NCI-H187 treated with DMSO at 0.1 percent for 48 hours (cell line): Measurements from ENCODE around the gene ZMIZ1.

Source experiments
- DNase-seq: peaks from one replicate; lab custom pipeline; 2025; lab: John Stamatoyannopoulos, UW

ZMIZ1 gene

GRCh38 chr10:79172881-79173280, 104.1 kb downstream of the ZMIZ1 start:
- no peak for DNase-seq

- DNase-seq, result no peak
Measured at GRCh38 chr10:79173582-79174262, 105.0 kb downstream of the ZMIZ1 start.

DNA sequence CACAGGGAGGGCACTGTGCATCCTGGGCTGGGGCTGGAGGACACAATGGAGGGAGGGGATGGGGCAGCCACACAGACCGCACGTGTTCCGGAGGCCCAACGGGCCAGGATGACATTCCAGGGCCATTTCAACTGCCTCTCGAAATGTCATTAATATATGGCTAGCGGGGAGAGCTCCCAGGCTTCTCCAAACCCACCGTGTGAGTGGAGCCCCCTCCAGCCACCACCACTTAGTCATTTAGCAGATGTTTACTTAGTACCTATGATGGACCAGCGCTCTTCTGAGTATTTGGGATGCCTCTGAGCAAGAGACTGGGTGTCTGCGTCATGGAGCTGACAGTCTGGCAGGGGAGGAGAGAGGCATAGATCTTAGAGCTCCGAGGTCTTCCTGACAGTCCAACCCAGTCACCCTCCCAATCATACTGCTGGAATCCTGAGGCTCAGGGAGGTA, 107.3 kb downstream of the ZMIZ1 start:
- no peak for DNase-seq

GRCh38 chr10:79176949-79177602, 108.3 kb downstream of the ZMIZ1 start:
- no peak for DNase-seq

DNA sequence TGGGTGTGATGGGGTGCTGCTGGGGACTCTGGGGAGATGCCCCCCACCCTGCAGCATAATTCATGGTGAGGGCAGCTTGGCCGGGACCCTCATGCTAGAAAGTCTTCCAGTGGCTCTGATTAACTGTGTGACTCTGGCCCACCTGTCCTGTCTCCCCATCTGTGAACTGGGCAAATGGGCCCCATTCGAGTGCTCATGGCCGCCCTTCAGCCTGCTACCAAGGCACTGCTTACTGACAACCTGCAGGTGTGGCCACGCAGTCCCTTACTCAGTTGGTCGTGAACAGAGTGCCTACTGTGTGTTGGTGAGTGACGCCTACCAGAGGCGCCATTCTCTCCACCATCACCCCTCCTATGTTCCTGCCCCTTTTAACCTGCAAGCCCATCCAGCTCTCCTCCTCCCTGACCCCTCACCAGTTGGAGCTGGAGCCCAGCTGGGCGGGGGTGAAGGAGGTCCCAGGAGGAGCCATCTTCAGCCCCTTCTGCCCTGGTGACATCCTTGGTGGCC, 109.4 kb downstream of the ZMIZ1 start:
- DNase-seq, result no peak

GRCh38 chr10:79178614-79179163, 109.9 kb downstream of the ZMIZ1 start:
- DNase-seq, result no peak

- no peak for DNase-seq
Measured at GRCh38 chr10:79179164-79179956, 110.6 kb downstream of the ZMIZ1 start.

DNA sequence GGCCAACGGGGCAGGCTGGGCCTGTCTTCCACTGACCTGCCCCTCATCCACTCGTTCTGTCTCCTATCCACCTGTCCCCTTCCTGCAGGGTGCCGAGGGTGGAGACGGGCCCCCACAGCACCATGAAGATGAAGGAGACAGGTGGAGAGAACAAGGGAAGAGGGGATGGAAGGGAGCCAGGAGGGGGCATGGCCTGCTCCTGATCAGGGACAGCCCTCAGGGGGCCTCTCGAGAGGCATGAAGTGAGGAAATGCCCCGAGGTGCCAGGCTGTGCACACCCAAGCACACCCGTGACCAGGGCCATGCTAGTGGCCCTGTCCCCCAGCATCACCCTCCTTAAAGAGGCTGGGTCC, 111.2 kb downstream of the ZMIZ1 start:
- DNase-seq, result no peak

GRCh38 chr10:79180414-79181221, 111.9 kb downstream of the ZMIZ1 start:
- DNase-seq, result no peak

DNA sequence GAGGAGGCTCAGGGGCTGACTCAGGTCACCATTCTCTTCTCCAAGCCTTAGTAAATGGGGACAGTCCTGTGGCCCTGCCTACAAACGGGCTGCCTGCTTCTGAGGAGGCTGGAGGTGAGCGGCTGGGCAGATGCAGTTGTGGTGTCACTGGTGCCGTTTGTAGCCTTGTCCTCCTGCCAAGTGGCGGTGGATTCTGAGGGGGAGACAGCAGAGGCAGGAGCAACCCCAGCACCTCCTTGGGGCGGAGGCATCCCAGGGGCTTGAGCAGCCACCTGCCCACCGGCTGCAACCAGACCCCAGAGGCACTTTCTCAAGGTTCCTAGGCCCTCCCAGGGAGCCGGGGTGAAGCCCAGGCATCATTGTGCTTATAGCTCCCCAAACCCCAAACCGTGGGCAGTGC, 112.5 kb downstream of the ZMIZ1 start:
- DNase-seq, result no peak

- DNase-seq, result no peak
Measured at GRCh38 chr10:79181698-79182521, 113.1 kb downstream of the ZMIZ1 start.

- DNase-seq, result no peak
Measured at GRCh38 chr10:79182781-79183467, 114.2 kb downstream of the ZMIZ1 start.

GRCh38 chr10:79183468-79183865, 114.7 kb downstream of the ZMIZ1 start:
- no peak for DNase-seq

DNA sequence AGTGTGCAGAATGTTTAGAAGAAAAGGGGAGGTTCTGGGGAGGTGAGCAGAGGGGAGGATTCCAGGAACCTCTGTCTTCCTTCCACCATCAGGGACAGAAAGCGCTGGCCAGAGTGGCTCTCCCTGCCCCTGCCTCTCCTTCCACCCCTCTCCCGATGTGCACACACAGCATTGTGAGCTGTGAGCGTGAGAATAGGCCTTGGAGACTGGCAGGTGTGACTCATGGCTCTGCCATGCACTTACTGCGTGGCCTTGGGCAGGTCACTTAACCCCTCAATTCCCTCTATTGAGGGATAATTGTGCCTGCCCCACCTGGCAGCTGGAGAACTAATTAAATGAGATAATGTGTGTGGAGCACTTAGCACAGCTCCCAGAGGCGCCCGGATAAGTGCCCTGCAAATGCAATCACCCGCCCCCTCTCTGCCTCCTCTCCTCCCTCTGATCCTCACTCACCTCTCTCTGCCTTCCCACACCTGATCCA, 115.4 kb downstream of the ZMIZ1 start:
- no peak for DNase-seq

GRCh38 chr10:79184657-79185056, 115.9 kb downstream of the ZMIZ1 start:
- no peak for DNase-seq

- no peak for DNase-seq
Measured at GRCh38 chr10:79185067-79185774, 116.5 kb downstream of the ZMIZ1 start.

- no peak for DNase-seq
Measured at GRCh38 chr10:79185796-79186374, 117.1 kb downstream of the ZMIZ1 start.

DNA sequence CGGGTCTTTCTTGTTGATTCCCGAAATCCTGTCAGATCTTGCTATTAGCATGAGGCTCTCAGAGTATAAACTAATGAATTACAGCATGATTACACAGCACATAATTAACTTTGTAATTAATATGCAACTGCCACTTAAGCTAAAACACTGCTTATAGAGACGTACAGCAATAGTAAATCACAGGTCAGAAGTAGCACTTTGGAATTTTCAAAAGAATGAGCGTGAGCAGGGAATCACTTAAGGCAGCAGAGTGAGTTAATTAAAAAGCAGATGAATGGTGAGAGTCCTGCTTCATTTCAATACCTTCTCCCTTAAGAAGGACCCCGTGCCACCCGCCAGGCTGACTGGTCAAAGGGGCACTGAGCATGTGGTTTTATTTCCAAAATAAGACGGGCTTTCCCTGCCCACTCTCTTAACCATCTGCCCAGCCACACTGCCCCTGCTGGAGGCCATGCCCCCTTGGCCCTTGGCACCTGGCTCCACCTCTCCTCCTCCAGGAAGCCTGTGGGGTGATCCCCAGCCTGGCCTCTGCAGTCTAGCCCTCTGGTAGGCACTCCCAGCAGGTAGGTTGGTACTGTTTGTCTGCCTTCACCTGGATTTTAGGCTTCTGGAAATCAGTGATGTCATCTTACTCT, 117.8 kb downstream of the ZMIZ1 start:
- DNase-seq, result no peak
